ELR (cell line): ENCODE measurements around the gene LIFR.
A peak's percentile ranks its signal among the peaks of the same experiment; 100 is the strongest.

Source experiments
- DNase-seq: peaks from one replicate; pipeline ENCODE4 v3.0.0-alpha.2; 2015; ENCODE audit warnings: low read depth

LIFR gene

GRCh38 chr5:38515092-38515491 is 41.4 kb downstream of the LIFR start:
- DNase-seq, result no peak

- peak; percentile 65 for DNase-seq
Observed at GRCh38 chr5:38509185-38509584, 47.3 kb downstream of the LIFR start.

GRCh38 chr5:38506302-38506701 is 50.1 kb downstream of the LIFR start:
- DNase-seq, result no peak

- DNase-seq, result peak; percentile 62
Observed at GRCh38 chr5:38500573-38501260, 55.7 kb downstream of the LIFR start.

- peak; percentile 29 for DNase-seq
Observed at GRCh38 chr5:38497946-38498345, 58.5 kb downstream of the LIFR start.

- DNase-seq, result no peak
Observed at GRCh38 chr5:38494763-38495162, 61.7 kb downstream of the LIFR start.

GRCh38 chr5:38494175-38494574 is 62.3 kb downstream of the LIFR start:
- DNase-seq, result no peak

- no peak for DNase-seq
Observed at GRCh38 chr5:38483805-38484398, 72.5 kb downstream of the LIFR start.

GRCh38 chr5:38479315-38479904 is 77.0 kb downstream of the LIFR start:
- DNase-seq, result peak; percentile 32

- DNase-seq, result no peak
Observed at GRCh38 chr5:38478878-38479277, 77.6 kb downstream of the LIFR start.

GRCh38 chr5:38478166-38478565 is 78.3 kb downstream of the LIFR start:
- DNase-seq, result no peak

- no peak for DNase-seq
Observed at GRCh38 chr5:38473008-38473407, 83.4 kb downstream of the LIFR start.

GRCh38 chr5:38472541-38472940 is 83.9 kb downstream of the LIFR start:
- no peak for DNase-seq

- DNase-seq, result no peak
Observed at GRCh38 chr5:38471709-38472108, 84.7 kb downstream of the LIFR start.

GRCh38 chr5:38469707-38470267 is 86.7 kb downstream of the LIFR start:
- DNase-seq, result no peak

- no peak for DNase-seq
Observed at GRCh38 chr5:38468978-38469706, 87.3 kb downstream of the LIFR start.

GRCh38 chr5:38468202-38468673 is 88.2 kb downstream of the LIFR start:
- peak; percentile 98 for DNase-seq

- DNase-seq, result peak; percentile 43
Observed at GRCh38 chr5:38467353-38468040, 88.9 kb downstream of the LIFR start.

- no peak for DNase-seq
Observed at GRCh38 chr5:38466424-38467189, 89.8 kb downstream of the LIFR start.

- no peak for DNase-seq
Observed at GRCh38 chr5:38465702-38466423, 90.6 kb downstream of the LIFR start.
